Measurements from ENCODE around the gene ZNF77.

The ZNF77 gene

GRCh38 chr19:2888731-2889224 lies 56.0 kb downstream of the ZNF77 start:
- H3K36me3 ChIP-seq (ENCODE audit: control insufficient read depth in 2 of 2, insufficient read depth in 1 of 2, low read length in 2 of 2): no peaks in the 10 kb centered on the region
- H3K27ac ChIP-seq (ENCODE audit: extremely low read depth, low read depth, low read length): no peak overlapping the region
- no peak overlapping the region for H3K4me3 ChIP-seq (ENCODE audit: low read depth, low read length)
- CTCF ChIA-PET: interaction anchor here (0.6 to 2.6 kb wide), 5 partner anchors 35 to 240 kb away, joined by 3 to 11 read pairs (median 5); no protein-coding TSS in a partner anchor
- POLR2A ChIA-PET: no interaction called here
- H3K4me1 ChIP-seq (ENCODE audit: control insufficient read depth, insufficient read depth, low read length): no peaks in the 10 kb centered on the region
- no peak for TF ChIP-seq RBAK (tag by site-specific recombination; IDR thresholded peaks at IDR 0.05)
- no peak for TF ChIP-seq BCL11B (tag by site-specific recombination; IDR thresholded peaks at IDR 0.05; ENCODE audit: low read depth)
- no peak for TF ChIP-seq ZNF596 (tag by site-specific recombination; IDR thresholded peaks at IDR 0.05)
- no peak for TF ChIP-seq ZNF473 (tag by site-specific recombination; IDR thresholded peaks at IDR 0.05)
- no peak for TF ChIP-seq ZNF2 (tag by site-specific recombination; IDR thresholded peaks at IDR 0.05)
- no peak for TF ChIP-seq OSR2 (tag by site-specific recombination; IDR thresholded peaks at IDR 0.05)
- no peak for TF ChIP-seq ZNF19 (tag by site-specific recombination; IDR thresholded peaks at IDR 0.05; ENCODE audit: low read depth)
- no peak for TF ChIP-seq ZNF707 (tag by site-specific recombination; IDR thresholded peaks at IDR 0.05)
- TF ChIP-seq, protein P1, sequence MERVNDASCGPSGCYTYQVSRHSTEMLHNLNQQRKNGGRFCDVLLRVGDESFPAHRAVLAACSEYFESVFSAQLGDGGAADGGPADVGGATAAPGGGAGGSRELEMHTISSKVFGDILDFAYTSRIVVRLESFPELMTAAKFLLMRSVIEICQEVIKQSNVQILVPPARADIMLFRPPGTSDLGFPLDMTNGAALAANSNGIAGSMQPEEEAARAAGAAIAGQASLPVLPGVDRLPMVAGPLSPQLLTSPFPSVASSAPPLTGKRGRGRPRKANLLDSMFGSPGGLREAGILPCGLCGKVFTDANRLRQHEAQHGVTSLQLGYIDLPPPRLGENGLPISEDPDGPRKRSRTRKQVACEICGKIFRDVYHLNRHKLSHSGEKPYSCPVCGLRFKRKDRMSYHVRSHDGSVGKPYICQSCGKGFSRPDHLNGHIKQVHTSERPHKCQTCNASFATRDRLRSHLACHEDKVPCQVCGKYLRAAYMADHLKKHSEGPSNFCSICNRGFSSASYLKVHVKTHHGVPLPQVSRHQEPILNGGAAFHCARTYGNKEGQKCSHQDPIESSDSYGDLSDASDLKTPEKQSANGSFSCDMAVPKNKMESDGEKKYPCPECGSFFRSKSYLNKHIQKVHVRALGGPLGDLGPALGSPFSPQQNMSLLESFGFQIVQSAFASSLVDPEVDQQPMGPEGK (tag by site-specific recombination; IDR thresholded peaks at IDR 0.05): no peak
- TF ChIP-seq ZNF530 (tag by site-specific recombination; IDR thresholded peaks at IDR 0.05; ENCODE audit: low read depth): no peak
- no peak for TF ChIP-seq ZNF266 (tag by site-specific recombination; IDR thresholded peaks at IDR 0.05; ENCODE audit: low read depth)
- TF ChIP-seq ZBTB10 (tag by site-specific recombination; IDR thresholded peaks at IDR 0.05): no peak
- no peak for TF ChIP-seq ZFHX2 (tag by site-specific recombination; conservative IDR thresholded peaks at IDR 0.05)
- TF ChIP-seq ZNF623 (tag by site-specific recombination; IDR thresholded peaks at IDR 0.05): no peak
- TF ChIP-seq ZNF423 (tag by site-specific recombination; IDR thresholded peaks at IDR 0.05): no peak
- no peak for TF ChIP-seq BCL11A (tag by site-specific recombination; IDR thresholded peaks at IDR 0.05; ENCODE audit: low read depth)
- TF ChIP-seq ZSCAN18 (tag by site-specific recombination; IDR thresholded peaks at IDR 0.05): no peak
- no peaks in the 10 kb centered on the region for H3K9me3 ChIP-seq (ENCODE audit: control insufficient read depth, insufficient read depth, low read depth, low read length)

DNA sequence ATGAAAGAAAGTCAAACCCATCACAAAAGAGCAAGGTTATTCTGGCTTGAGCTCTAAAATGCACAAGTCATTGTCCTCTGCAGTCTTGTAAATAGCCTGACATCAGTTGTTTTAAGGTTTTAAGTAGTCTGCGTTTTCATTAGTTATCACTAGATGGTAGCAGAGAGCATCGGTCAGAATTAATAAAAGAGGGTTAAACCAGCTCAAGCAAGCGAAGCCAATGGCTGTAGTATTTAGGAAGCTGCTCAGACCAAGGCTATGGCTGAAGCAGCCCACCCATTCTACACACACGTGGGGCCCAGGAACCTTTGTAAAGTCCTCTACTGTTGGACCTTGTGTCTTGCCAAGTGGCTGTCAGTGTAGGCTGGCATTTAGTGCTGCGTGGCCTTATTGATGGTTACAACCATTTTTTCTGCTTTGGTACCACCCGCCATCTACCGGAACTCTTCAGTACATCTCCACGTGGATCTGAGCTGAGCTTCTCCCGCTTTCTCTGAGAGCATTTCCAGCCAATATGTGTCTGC lies 57.3 kb downstream of the ZNF77 start:
- POLR2A ChIA-PET: interaction anchor here (1.2 kb wide), 2 partner anchors 13 to 63 kb away, joined by 7 to 9 read pairs; partner anchors contain the start of gene ZNF57
- CTCF ChIA-PET: interaction anchor here (0.6 to 2.7 kb wide), 27 partner anchors 8 to 388 kb away, joined by 3 to 13 read pairs (median 3); partner anchors contain the start of genes ZNF556, ZNF57 and ZNF77
- no peaks in the 10 kb centered on the region for H3K9me3 ChIP-seq (ENCODE audit: control insufficient read depth, insufficient read depth, low read depth, low read length)
- no peak for TF ChIP-seq ZNF530 (tag by site-specific recombination; IDR thresholded peaks at IDR 0.05; ENCODE audit: low read depth)
- TF ChIP-seq TRIM28 (IDR thresholded peaks at IDR 0.05; ENCODE audit: borderline replicate concordance, low read length): 0 out of 2 replicates have a peak, but pooled peaks have one; percentile 22
- TF ChIP-seq ZSCAN16 (tag by site-specific recombination; IDR thresholded peaks at IDR 0.05): no peak
- no peak for TF ChIP-seq ZNF138 (tag by site-specific recombination; IDR thresholded peaks at IDR 0.05; ENCODE audit: borderline replicate concordance)
- no peak for TF ChIP-seq ZFP41 (tag by site-specific recombination; IDR thresholded peaks at IDR 0.05; ENCODE audit: borderline replicate concordance)
- TF ChIP-seq KLF10 (tag by site-specific recombination; IDR thresholded peaks at IDR 0.05): no peak
- TF ChIP-seq ZNF121 (tag by site-specific recombination; IDR thresholded peaks at IDR 0.05): no peak
- TF ChIP-seq GLIS1 (tag by site-specific recombination; IDR thresholded peaks at IDR 0.05): no peak
- no peak for TF ChIP-seq SALL2 (tag by site-specific recombination; IDR thresholded peaks at IDR 0.05; ENCODE audit: borderline replicate concordance)
- no peak for TF ChIP-seq ZNF707 (tag by site-specific recombination; IDR thresholded peaks at IDR 0.05)
- no peak for TF ChIP-seq ZSCAN18 (tag by site-specific recombination; IDR thresholded peaks at IDR 0.05)
- peak; percentile 46; the same call in 1 of the 2 replicates for TF ChIP-seq CTCF (tag by site-specific recombination; IDR thresholded peaks at IDR 0.05)

More for the DNA sequence above, 57.3 kb downstream of the ZNF77 start:
- no peak overlapping the region for H3K4me3 ChIP-seq (ENCODE audit: low read depth, low read length)
- no peaks in the 10 kb centered on the region for H3K36me3 ChIP-seq (ENCODE audit: control insufficient read depth in 2 of 2, insufficient read depth in 1 of 2, low read length in 2 of 2)
- no peak overlapping the region for H3K27ac ChIP-seq (ENCODE audit: extremely low read depth, low read depth, low read length)
- H3K4me1 ChIP-seq (ENCODE audit: control insufficient read depth, insufficient read depth, low read length): no peaks in the 10 kb centered on the region

All from HEK293 (cell line).